GM11168 (cell line): ENCODE measurements around the gene RITA1.
"Not testable (repeated sequence)": the region's sequence is repeated elsewhere in the genome, so short reads cannot be mapped to it uniquely, and the experiment has no call there.

Source experiments
- in situ Hi-C: fragments of 300-500 bp; cut with MboI; formaldehyde crosslinking; loops from one replicate; pipeline ENCODE4 v1.12.0; 2022; ENCODE audit warnings: low sequenced_read_pairs; ENCODE audit not compliant: unreplicated experiment

Gene RITA1

GRCh38 chr12:113185180-113186032 lies at the start of gene RITA1, which contains the start of gene DDX54:
Gene RITA1, plus strand, starts transcription at chr12:113185721. Its CDS starts 1,026 bp downstream, at chr12:113186747.
Gene DDX54, minus strand, starts transcription at chr12:113185478. Its CDS starts 27 bp downstream, at chr12:113185451.
- in situ Hi-C loops = no loop called here

- in situ Hi-C loops = no loop called here
Measured at GRCh38 chr12:113136128-113136989, 49.2 kb upstream of the RITA1 start.

DNA sequence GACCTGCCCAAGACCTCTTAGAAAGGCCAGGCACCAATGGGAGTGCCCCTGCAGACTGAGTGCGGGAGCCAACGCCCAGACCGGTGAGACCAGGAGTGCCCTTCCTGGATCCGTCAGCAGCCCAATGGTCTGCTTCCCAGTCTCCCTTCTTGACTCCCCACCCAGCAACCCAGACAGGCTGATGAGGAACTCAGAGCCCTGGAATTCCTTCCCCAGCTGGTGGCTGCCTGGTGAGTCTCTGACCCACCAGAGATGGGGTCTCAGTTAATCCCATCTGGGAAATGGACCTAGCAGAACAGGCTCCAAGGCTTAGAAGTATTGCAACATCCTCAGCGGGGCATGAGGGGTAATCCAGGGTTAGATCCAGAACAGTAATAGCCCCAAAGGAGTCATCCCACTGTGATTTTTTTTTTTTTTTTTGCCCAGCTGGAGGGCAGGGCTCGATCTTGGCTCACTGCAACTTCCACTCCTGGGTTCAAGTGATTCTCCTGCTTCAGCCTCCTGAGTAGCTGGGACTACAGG lies 48.5 kb upstream of the RITA1 start:
- in situ Hi-C loops = no loop called here

DNA sequence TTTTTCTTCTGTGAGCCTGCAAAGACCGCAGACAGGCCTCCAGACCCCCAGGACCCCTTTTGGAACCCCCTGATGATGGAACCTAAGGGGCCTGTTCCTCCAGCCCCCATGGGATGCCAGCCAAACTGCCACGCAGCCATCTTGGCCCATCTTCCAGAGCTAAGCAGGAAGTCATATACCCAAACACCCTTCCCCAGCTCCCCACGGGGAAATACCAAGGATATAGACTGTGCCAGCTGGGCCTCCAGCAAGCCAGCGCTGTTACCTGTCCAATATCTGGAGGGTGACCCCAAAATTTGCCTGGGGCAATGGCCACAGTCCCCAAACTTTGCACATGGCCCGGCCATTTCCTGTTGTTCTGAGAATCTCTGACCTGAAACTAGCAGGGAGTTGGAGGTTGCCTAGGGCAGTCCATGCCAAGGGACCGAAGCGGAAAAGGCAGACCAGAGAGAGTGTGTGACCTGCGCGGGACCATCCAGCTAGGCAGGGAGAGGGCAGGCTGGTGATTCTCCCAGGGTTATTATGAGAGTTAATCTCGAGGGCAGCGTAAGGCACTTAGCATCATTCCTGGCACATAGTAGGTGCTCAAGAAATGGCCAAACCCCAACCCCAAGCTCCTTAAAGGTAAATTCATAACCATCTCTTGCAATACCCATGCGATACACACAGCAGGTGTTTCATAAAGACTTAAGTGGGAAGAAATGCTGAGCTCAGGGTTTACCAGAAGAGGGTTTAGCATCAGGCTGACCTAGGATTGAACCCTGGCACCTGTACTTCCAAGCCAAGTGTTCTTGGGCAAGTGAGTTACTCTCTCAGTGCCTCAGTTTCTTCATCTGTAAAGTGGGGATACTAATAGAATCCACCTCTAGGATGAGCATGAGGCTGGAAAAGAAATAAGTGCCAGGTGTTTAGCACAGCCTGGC lies 47.4 kb upstream of the RITA1 start:
- in situ Hi-C loops = no loop called here

DNA sequence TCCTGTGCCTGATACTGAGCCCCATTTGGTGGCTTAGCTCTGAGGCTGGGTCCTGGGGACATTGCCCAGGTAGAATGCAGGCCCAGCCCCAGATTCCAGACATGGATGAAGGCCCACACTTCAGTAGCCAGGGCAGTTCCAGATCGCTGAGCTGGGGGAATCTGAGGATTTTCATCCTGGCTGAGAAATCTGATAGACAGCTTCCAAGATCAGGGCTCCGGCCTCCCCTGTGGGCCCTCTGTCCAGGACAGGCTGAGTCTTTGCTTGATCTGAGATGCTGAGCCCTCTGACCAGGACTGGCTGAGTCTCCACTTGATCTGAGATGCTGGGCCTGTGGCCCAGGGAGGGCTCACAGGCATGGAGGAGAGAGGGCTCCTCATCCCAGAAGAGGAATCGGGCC lies 46.7 kb upstream of the RITA1 start:
- in situ Hi-C loops = no loop called here

- in situ Hi-C loops = no loop called here
Measured at GRCh38 chr12:113140706-113141105, 44.8 kb upstream of the RITA1 start.

DNA sequence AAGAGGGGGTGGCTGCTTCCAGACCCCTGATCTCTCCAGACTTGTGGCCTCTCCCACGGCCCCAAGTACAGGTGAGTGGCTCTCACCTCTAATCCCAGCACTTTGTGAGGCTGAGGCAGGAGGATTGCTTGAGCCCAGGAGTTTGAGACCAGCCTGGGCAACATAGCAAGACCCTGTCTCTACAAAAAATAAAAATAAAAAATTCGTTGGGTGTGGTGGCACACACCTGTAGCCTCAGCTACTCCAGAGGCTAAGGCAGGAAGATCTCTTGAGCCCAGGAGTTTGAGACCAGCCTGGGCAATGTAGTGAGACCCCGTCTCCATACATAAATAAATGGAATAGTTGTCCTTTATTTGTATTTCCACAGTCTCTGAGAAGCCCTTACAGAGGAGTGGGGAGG lies 43.8 kb upstream of the RITA1 start:
- in situ Hi-C loops = not testable (repeated sequence)

GRCh38 chr12:113142173-113142885 lies 43.2 kb upstream of the RITA1 start:
- in situ Hi-C loops = no loop called here

DNA sequence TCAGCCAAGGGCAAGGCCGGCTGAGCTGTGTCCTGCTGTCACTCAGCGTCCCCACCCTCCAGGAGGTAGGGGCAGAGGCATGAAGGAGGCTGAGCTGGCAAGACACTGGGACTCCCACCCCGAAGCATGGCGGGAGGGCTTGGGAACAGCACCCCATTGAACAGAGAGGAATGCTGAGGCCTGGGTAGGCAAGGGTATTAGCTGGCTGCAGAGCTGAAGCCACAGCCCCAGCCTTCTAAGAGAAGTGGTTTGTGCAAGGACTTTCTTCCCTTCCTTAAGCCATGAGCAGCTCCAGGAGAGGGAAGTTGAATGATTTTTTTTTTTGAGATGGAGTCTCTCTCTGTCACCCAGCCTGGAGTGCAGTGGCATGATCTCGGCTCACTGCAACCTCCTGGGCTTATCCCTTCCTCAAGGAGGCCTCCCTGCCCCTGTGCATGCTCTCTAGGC lies 42.6 kb upstream of the RITA1 start:
- in situ Hi-C loops = no loop called here

GRCh38 chr12:113143959-113144358 lies 41.6 kb upstream of the RITA1 start:
- in situ Hi-C loops = no loop called here

DNA sequence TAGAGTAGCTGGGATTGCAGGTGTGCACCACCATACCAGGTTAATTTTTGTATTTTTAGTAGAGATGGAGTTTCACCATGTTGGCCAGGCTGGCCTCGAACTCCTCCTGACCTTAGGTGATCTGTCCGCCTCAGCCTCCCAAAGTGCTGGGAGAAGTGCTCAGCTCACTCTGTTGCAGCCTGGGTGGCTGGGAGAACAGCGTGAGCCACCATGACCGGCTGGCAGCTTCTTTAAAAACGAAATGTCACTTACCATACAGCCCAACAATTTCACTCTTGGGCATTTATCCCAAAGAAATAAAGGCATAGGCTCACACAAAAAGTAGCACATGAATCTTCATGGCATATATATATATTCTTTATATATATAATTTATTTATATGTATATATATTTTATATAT lies 40.7 kb upstream of the RITA1 start:
- in situ Hi-C loops = no loop called here

GRCh38 chr12:113145720-113146551 lies 39.6 kb upstream of the RITA1 start:
- in situ Hi-C loops = no loop called here

- in situ Hi-C loops = no loop called here
Measured at GRCh38 chr12:113146999-113147398, 38.5 kb upstream of the RITA1 start.

DNA sequence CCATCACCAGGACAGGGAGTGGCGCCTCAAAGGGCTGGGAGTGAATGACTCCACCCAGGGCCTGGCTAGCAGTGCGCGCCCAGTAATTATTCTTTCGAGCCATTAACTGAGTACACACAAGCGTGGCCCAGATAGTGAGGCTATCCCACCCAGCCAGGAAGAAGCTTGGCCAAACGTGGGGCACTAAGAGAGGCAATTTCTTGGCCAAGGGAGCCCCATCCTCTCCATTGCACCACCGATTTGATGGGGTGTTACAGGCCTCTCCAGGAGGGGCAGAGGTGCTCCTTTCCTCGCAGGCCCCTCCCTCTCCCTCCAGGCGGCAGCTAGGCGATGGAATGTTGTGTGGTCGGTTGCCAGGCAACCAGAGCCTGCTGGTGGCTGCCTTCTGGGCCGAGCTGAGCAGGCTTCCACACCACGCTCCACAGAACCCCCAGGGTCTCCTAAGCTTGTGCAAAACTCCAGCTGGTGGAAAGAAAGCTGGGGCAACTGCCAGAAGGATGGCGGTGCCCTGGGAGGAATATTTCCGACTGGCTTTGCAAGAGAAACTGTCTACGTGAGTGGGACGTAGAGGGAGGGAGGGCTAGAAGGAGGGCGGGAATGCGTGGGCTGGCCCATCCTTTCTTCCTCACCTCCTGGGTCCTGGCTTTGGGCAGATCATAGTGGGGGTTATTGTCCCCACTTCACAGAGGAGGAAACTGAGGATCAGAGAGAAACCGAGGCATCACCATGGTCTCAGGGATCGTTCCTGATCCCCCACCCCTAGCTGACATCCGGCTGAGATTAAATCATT lies 36.0 kb upstream of the RITA1 start, which contains the start of gene CFAP73:
TSS of gene CFAP73 (plus strand) at position 364 of the 790 bp plus-strand sequence. CDS start at position 498, 134 bp downstream.
- in situ Hi-C loops = no loop called here

GRCh38 chr12:113151655-113152054 lies 33.9 kb upstream of the RITA1 start:
- in situ Hi-C loops = no loop called here

- in situ Hi-C loops = no loop called here
Measured at GRCh38 chr12:113152196-113152834, 33.2 kb upstream of the RITA1 start.
